ENCODE data around the gene OR10V1. TPM values are rescaled to one million over a fixed set of nuclear protein-coding genes. Genes with fewer than 3 reads are reported as not detected.

The OR10V1 gene, protein sequence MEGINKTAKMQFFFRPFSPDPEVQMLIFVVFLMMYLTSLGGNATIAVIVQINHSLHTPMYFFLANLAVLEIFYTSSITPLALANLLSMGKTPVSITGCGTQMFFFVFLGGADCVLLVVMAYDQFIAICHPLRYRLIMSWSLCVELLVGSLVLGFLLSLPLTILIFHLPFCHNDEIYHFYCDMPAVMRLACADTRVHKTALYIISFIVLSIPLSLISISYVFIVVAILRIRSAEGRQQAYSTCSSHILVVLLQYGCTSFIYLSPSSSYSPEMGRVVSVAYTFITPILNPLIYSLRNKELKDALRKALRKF
- not detected in 2 replicates for total RNA-seq
- not detected for polyA plus RNA-seq (2012)

DNA sequence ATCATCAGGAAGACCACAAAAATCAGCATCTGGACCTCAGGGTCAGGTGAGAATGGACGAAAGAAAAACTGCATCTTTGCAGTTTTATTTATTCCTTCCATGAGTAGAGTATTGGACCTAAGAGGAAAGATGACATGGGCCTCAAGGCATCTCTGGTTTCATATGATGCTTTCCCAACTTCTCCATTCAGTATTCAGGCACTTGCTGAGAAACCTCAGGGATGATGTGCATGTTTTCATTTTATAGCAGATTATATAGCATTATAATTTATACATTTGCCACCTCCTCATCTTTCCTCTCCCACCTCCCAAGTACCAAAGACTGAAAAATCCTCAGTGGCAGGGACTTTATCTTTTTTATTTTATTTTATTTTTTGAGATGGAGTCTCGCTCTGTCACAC, at the start of gene OR10V1:
Gene OR10V1 (minus strand): TSS at position 101 of the 400 bp plus-strand sequence. CDS start 0 bp downstream, at position 101.
- no peak for DNase-seq (ENCODE audit: low read depth)

DNA sequence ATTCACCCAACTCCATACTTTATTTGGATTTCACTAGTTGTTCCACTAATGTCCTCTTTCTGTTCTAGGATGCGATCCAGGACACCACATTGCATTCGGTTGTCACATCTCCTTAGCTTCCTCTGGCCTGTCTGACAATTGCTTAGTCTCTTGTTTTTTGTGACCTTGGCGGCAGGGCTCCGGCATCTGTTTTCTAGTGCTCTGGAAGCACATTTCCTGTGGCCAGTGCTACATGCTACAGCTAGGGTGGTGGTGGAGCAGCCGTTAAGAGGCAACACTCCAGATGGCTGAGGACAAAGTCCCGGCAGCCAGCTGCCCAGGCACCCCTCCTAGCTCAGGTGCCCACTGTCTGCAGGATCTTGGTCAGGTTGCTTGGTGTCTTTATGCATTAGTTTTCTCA, 48.3 kb upstream of the OR10V1 start:
- DNase-seq (ENCODE audit: low read depth) = no peak

DNA sequence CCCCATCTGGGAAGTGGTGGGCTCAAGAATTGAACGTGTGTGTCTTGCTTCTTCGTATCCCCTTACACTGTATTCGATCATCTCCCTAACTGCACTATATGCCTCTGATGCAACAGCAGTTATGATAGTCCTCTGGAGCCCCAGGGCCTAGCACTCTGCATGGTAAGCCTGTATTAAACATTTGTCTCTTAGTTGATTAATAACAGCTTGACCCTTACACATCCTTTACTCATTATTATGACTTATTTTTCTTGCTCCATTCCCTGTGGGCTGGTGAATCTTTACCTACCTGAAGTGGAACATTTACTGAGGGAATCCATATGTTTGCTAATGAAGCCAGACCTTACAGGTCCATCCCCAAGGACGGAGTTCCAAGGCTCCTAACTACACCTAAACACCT, 47.1 kb upstream of the OR10V1 start:
- DNase-seq (ENCODE audit: low read depth) = no peak

DNA sequence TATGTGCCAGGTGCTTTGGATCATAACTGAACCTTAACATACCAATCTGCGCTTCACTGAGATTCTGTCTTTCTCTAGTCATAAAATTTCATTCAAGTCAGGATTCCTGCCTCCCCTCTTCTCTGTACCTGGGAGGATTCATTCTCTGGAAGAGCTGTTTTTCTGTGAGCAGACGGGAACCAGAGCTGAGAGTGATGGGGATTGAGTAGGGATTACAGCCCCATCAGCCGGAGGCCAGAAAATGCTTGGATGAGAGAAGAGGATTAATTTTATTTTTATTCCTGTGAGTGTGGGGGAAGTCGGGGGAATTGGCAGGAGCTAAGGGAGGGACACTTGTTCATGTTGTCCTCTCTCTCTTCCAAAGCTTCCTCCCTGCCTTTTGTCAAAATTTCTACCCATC, 46.3 kb upstream of the OR10V1 start:
- DNase-seq (ENCODE audit: low read depth) = no peak

DNA sequence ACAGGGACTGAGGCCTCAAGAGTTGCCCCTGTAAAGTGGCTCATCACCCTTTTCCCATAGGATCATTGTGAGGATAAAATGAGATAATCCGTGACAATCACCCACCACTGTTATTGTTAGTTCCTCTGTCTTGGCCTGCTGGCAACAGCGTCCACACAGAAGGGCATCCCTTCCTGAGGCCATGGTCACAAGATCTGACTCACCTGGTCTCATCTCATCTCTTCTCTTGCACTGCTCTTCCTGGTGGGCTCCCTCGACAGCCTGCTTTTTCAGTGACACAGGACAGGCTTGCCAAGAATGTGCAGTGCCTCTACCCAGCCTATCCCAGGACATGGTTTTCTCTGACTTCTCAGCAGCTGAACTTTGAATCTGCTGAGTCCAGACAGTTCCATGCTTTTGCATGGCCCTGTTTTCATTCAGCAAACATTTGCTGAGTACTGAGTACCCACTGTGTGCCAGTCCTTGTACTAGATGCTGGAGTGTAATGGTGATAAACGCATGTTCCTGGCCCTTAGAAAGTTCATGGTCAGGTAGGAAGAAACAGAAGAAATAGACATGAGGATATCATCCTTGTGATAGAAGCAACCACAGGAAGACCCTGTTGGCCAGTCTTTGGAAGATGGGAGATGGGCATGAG, 44.9 kb upstream of the OR10V1 start:
- no peak for DNase-seq (ENCODE audit: low read depth)

DNA sequence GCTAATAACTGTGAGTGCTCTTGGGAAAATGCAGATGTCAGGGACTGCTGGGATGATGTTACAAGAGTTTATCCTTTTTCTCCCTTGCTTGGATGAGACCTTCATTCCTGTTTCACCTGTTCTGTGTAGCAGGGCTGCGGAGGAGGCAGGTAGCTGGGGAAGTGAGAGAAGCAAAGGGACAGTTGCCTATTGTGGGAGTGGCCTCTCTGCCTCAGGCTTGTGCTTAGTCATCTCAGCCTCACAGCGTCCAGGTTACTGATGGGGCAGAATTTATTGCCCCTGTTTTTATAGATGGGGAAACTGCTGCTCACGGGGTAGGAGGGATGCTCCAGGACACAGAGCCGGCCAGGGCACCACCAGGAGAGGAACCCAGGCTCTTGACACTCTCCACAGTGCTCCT, 43.2 kb upstream of the OR10V1 start:
- DNase-seq (ENCODE audit: low read depth) = no peak

DNA sequence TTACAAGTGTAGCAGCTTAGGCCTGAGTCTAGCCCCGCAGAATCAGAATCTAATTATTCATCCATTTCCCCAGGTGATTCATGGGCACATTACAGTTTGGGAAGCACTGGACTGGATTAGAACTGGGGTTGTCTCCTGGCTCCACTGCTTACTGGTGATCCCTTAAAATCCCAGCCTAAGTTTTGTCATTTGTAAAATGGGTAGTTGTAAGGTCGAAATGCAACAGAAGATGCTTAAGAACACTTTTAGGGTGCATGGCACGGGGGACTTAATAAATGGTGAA, 42.9 kb upstream of the OR10V1 start:
- no peak for DNase-seq (ENCODE audit: low read depth)

DNA sequence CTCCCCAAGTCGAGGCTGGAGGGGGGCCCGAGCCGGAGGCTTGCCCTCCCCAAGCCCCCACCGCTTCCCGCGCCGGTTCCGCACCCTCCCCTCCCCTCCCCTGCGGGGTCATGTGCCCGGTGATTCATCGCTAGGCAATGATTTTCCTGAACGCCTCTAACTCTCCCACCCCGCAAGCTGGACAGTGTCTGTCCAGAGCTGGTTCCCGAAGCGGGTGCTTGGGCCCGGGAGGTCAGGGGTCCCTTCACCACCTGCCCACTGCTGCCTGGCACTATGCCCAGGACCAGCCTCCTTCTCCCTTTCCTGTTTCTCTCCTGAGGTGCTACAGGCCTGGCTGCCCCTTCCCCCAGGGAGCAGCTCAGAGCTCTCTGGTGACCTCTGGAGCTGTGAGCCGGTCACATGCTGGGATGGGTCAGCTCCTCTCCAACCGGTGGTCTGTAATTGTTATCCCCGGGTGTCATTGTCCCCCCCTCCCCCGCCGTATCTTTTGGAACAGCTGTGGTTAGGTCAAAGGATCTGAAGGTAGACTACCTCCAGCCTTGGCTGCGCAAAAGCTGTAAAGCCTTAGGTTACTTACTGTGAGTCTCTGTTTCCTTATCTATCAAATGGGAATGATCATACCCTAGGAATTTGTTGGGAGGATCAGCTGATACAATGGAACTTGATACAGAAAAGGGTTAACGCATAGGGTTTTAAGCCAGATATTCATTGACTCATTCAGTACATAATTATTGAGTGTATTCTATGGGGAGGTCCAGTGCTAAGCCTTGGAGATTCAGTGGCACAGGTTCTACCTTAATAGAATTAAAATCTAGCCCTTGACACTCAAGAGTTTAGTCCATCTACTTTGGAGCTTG, 42.3 kb upstream of the OR10V1 start:
- DNase-seq (ENCODE audit: low read depth) = peak; percentile 82

DNA sequence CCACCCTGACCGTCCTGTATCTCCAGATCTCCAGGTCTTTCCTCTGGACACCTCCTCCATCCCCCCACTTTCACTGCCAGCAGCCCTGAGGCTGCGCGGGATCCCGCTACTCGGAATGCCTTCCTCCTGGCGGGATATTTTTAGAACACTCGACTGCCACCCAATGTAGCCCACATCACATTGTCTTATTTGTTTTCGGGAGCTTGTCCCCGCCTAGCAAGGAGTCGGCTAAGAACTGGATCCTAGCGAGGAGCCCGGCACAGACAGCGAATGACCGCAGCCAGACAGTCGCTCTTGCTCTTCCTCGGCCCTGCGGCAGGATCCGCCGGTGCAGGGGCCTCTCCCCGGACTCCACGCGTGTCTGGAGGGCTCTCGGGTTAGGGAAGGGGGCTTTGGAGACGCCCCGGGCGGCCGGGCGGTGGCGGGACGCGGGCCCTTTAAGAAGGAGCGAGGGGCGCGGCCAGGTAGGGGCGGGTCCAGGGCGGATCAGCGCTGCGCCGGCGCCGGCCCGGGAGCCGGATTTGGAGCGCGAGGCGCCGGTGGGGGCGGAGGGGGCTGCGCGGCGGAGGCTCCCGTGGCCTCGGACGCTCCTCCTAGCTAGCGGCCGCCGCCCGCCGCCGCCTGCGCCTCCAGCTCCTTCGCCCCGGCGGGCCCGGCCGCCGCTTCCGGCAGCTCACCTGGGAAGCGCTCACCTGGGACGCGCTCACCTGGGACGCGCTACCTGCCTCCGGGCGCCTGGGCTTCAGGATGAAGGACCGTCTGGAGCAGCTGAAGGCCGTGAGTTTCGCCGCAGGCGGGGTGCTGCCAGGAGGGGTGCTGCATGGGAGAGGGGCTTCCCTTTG, 41.4 kb upstream of the OR10V1 start, which contains the start of gene STX3:
Gene STX3 (plus strand): TSS at position 518 of the 842 bp plus-strand sequence. CDS start 230 bp downstream, at position 748.
- DNase-seq (ENCODE audit: low read depth) = peak; percentile 82

DNA sequence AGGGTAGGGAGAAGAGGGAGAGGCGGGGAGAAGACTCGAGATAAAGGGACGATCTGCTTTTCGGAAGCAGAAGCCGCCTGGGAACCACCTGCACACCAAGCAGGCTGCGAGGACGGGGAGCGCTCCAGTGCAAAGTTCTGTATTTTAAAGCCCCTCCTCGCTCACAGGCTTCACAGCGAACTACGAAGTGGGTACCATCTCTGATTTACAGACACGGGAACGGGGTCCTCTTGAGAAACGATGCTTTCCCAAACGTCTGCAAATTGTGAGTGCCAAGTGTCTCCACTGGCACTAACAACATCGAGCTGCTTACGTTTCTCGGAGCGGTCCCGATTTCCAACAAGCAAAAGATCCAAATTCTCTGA, 40.8 kb upstream of the OR10V1 start:
- DNase-seq (ENCODE audit: low read depth) = no peak

DNA sequence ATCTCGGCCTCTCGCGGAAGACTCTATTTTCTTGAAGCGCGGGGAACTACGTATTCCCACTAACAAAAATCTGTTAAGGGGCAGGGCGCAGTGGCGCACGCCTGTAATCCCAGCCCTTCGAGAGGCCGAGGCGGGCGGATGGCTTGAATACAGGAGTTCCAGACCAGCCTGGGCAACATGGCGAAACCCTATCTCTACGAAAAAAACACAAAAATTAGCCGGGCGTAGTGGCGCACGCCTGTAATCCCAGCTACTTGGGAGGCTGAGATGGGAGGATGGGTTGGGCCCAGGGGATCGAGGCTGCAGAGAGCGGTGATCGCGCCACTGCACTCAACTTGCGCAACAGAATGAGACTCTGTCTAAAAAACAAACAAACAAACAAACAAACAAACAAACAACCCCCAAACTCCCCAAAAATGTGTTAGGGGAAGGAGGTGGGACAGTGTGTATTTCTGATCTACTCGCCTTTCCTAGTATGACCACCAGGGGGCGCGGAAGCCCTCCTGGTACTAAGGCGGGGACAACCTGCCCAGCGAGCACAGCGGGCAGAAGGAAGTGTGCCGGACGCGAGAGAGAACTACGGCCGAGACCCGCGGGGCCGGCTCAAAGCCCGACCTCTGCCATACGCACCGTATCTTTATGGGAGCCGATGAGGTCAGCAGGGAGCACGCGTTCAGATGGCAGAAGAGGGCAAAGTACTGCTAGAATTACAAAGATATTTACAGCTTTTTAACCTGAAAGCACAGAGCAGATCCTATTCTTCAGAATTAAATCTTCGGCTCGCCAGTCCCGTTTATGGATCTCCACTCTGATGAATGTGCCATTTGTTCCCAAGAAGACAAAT, 40.2 kb upstream of the OR10V1 start:
- DNase-seq (ENCODE audit: low read depth) = peak; percentile 81

DNA sequence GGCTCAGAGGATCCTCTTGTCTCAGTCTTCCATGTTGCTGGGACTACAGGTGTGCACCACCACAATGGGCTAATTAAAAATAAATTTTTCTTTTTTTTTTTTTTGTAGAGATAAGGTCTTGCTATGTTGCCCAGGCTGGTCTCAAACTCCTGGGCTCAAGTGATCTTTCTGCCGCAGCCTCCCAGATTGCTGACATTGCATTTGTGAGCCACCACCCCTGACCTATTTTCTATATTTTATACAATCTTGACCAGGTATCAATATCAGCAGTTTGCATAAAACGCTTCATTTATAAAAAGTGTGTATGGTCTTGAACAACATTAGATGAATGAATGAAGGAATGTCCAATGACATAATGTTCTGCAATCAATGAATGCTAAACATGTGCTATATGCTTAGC, 32.5 kb upstream of the OR10V1 start:
- no peak for DNase-seq (ENCODE audit: low read depth)

DNA sequence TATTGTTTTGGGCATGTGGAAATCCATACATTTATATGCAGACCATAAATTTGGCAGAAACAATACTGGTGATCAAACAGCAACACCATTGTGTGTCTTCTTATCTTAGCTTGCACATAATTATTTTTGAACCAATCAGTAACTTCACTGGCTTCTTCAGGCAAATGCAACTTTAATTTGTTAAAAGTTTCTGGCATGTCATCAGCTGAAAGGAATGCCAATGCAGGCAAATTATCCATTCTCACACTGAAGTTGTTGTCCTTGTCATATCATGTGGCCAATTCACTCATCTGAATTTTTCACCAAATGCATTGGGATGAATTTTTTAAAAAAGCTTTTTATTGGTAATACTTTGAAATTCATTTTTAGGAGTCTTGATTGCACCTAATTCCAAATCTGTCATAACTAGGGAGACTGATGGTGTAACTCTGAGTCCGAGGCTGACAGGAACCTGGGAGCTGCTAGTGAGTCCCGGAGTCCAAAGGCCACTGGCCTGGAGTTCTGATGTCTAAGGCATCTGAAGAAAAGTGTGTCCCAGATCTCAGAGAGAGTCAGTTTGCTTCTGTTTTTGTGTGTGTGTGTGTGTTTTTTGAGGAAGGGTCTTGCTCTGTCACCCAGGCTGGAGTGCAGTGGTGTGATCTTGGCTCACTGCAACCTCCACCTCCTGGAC, 17.4 kb upstream of the OR10V1 start:
- DNase-seq (ENCODE audit: low read depth) = no peak

DNA sequence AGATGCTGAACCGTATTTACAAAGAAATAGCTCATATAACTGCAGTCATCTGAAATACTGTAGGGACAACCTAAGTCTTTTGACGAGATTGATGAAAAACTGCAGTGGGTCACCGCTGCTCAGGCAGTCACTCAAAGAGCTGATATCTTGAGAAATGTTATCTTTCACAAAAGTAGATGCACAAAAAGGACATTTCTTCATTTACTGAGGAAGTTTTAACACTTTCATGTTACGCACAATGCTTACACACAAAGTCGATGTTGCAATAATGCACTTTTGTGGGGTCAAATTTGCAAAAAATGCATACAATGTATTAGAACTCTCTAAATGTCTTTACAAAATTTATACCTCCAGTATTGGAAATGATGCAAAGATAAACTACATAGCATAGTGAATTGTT, 16.2 kb upstream of the OR10V1 start:
- DNase-seq (ENCODE audit: low read depth) = no peak

DNA sequence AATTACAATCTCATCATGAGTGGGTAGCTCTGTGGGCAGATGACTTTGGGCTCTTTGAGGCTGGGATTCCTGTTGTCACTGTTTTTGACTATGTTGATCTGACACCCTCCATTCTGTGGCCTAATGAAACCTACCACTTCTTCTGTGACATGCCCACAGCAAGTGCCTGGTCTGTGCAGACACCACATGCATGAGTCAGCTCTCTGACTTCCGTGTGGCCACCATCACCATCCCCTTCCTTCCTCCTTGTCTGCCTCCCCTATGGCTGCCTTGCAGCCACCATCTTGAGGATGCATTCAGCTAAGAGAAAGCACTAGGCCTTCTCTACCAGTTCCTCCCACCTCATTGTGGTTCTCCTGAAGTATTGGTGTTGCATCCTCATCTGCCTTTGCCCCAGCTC, 15.3 kb upstream of the OR10V1 start:
- peak; percentile 3 for DNase-seq (ENCODE audit: low read depth)

DNA sequence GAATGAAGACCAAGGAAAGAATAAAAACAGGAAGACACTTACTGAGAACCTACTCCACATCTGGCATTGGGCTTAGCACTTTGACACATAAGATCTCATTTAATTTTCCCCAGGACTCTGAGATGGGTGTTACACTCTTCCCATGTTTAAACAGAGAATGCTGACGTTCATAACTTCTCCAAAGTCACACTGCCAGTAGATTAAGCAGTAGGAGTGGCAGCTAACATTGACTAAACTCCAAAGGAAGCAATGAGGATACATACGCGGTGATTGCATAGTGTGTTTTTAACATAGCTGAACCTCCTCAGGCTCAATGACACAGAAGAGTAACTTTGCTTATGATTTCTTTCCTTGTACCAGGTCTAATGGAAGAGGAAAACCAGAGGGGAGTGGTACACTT, 14.5 kb upstream of the OR10V1 start:
- DNase-seq (ENCODE audit: low read depth) = no peak

DNA sequence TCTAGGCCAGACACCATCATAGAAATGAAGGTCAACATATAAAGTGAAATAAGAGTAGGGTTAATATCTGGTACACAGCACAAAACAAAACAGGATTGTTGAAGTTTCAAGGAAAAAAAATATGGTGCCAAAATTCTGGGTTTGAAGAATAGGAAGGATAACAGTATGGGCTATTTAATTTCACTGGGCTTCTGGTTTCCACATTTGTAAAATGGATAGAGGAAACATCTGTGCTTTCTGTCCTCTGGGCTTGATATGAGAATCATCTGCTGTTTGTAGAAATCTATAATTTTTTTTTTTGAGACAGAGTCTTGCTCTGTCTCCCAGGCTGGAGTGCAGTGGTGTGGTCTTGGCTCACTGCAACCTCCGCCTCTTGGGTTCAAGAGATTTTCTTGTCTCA, 13.8 kb upstream of the OR10V1 start:
- no peak for DNase-seq (ENCODE audit: low read depth)

DNA sequence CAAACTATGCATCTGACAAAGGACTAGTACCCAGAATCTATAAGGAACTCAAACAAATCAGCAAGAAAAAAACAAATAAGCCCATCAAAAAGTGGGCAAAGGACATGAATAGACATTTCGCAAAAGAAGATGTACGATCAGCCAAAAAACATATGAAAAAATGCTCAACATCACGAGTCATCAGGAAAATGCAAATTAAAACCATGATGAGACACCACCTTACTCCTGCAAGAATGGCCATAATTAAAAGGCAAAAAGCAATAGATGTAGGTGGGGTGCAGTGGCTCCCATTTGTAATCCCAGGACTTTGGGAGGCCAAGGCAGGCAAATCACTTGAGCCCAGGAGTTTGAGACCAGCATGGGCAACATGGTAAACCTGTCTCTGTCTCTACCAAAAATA, 10.4 kb upstream of the OR10V1 start:
- no peak for DNase-seq (ENCODE audit: low read depth)

DNA sequence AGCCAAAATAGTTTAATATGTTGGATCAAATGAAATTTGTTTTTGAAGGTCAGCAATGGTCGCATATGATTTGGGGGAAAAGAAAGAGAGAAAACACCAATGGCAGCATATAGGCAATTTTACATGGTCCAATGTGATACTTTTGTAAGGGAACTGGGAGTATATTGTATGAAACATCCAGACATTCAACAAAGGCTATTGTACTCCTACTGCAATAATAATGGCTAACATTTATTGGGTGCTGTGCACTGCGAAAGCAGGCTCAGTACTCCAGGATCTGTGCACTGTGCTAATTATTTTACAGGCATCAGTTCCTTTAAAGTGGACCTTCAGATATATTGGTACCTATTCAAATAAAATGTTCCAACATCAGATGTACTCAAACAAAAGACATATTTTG, 5.9 kb upstream of the OR10V1 start:
- DNase-seq (ENCODE audit: low read depth) = no peak

DNA sequence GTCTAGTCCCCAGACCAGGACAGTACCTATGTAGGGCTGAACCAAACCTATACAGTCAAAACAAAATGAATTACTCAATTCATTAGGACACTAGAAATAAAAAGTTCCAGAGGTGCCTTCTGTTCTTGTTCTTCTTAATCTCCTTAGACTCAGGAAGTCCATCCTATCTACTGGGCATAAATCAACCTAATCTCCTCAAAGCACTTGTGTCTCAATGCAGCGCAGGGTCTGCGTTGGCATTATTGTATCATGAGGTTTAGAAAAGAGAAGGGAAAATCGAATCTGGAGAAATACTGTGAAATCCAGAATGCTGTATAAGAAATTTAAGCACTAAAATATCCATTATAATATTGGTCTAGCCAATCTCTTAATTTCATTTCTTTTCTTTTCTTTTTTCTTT, 2.4 kb upstream of the OR10V1 start:
- no peak for DNase-seq (ENCODE audit: low read depth)
